ENCODE measurements around the gene PLCB1.

PLCB1 gene

DNA sequence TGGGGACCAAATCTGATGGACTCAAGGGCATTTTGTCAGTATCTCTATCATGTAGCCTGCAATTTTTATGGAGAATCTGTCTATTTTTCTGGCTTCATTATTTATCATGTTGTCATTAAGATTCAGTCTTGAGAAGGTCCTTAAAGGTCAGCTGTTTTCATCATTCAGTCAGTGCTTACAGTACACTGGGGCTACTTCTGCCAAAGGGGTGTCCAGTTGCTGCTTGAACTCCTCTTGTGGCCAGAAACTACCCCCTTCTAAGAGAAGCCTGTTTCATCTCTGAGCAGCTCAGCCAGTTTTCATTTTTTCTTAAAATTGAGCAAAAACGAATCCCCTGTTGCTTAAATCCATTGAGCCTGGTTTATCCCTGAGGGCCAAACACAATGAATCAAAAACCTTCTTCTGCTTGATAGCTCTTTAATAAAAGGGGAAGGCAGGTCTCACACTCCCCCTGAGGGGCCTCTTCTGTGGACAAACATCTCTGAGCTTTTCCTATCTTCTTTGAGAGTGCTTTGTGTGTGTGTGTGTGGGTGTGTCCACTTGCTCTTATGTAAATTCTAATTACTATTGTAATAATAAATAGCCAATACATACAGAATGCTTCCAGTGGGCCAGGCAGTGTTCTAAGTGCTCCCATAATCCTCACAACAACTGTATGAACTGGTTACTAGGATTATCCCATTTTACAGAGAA is 172.2 kb downstream of the PLCB1 start:
- DNase-seq = no peak

DNA sequence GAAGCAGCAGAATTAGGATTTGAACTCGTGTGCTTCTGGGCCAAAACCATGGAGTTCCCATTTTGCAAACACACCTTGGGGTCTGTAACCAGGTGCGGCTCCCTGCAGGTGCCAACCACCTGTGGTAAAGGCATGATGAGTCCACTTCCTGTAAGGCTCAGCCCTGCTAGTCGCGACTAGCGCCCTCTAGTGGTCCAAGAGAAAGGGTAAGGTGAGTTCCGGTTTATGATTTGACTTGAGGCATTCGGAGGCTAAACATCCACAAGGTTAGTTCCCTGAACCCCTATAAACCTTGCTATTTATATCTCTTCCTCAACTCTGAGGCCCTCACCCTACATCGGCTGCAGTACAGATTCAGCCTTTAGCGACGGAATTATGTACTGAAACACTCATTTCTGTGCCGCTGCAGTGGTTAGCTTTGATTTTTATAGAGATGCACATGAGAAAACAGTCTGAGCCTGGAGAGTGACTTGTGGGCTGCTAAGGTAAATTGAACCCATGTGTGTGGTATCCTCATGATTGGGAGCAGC is 173.4 kb downstream of the PLCB1 start:
- peak; percentile 36 for DNase-seq

DNA sequence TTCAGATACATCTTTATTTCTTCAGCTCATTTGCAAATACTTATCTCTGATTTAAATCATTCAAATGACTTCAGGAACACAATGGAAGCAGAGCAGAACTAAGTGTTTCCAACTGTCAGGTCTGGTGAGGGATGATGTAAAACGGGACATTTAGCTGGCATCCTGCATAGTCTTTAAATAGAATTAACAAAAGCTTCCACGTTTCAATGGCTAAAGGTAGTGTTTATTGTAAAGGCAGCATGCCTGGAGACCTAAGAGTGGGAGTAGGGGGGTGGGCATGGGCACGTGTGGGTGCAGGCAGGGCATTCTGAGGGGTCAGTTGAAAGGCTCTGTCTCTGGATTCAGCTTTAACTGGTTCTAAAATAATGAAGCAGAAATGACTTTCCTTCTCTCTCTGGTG is 174.9 kb downstream of the PLCB1 start:
- no peak for DNase-seq

DNA sequence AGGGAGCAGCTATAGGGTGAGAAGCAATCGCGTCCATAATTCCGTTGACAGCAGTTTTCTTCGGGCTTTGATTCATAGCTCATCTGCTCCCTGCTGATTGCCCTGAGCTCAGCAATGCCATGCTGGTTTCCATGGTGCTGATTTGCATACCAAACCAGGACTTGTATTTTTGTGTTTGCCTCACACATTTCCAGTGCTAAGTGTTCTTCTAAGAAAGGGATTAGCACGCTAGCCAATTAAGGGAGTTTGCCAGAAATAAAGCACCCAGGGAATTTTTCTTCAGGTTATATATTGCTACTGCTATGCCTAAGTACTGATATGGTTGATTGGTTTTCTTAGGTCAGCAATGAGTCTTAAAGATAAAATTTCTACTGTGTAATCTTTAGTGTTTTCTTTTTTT is 177.6 kb downstream of the PLCB1 start:
- no peak for DNase-seq

DNA sequence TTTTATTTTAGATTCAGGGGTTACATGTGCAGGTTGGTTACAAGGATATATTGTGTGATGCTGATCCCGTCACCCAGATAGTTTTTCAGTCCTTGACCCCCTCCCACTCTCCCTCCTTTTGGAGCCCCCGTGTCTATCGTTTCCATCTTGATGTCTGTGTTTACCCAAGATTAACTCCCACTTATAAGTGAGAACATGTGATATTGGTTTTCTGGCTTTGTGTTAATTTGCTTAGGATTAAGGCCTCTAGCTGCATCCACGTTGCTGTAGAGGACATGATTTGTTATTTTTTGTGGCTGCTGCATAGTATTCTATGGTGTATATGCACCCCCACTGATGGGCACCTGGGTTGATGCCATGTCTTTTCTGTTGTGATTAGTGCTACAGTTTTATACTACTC is 178.6 kb downstream of the PLCB1 start:
- DNase-seq = no peak

DNA sequence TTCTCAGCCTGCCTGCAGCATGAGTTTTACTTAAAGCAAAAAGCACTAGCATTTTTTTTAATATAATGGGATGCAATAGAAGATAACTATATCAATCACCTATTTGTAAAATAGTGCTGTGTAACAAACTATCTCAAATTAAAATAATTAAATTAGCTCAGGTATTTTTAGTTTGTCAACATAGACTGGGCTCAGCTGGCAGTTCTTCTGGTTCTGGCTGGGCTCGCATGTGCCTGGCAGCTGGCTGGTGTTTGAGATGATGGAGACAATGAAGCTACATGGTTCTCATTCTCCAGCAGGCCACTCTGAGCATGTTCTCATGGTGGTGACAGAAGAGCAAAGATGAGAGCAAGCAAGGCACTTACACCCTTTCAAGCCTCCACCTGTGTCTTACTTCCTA is 181.0 kb downstream of the PLCB1 start:
- no peak for DNase-seq

DNA sequence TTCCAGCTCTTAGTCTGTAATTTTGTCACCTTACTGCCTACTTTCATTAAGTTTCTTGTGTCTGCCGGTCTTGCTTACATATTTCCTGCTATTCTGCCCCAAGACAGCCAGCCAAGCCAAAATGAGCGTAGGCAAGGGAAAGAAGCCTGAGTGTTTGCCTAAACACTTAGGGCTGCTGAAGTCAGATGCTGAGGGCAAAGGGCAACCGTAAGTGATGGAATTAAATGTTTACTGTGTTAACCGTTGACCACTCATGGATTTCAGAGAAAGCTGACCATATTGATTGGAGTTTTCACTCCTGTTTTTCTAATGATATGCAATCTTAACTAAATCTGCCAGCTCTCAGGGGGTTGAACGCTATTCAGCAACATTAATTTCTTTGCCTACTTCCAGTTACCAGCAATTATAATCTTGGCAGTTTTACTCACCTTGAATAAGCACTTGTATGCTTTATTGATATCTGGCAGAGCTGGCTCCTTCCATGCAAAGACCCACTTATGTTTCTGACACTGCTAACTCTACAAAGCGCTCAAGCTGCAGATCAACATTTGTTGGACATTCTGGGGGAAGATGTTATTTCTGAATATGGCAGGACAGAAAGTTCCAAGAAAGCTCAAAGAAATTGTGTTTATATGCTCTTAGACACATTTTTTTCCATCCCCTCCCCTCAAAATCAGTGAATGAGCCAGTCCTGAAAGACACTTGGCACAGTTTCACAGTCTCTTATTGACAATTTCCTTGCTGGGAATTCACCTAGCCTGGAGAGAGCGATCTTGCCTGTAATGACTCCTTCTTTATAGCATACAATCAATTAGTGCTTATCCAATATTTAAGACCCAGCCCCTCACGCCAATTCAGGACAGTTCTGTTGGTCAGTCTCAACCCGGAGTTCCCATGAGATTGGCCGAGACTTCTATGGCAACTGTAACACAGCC is 183.8 kb downstream of the PLCB1 start:
- DNase-seq = no peak

DNA sequence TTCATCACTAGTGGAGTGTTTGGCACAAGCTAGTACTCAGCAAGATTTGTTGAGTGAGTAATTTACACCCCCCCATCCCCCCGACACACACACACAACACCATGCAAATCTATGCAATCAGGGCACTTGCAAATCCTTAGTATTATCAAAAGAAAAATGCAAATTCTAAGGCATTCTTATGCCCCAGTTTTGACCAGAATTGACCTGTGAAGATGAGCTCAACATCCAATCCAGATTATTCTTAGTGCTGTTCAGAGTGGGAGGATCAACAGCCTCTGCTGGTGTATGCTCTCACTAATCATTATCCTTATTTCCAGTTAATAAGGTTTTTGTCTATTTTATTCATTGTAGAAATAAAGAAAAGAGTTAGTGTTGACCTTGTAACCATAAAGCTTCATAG is 185.4 kb downstream of the PLCB1 start:
- DNase-seq = no peak

DNA sequence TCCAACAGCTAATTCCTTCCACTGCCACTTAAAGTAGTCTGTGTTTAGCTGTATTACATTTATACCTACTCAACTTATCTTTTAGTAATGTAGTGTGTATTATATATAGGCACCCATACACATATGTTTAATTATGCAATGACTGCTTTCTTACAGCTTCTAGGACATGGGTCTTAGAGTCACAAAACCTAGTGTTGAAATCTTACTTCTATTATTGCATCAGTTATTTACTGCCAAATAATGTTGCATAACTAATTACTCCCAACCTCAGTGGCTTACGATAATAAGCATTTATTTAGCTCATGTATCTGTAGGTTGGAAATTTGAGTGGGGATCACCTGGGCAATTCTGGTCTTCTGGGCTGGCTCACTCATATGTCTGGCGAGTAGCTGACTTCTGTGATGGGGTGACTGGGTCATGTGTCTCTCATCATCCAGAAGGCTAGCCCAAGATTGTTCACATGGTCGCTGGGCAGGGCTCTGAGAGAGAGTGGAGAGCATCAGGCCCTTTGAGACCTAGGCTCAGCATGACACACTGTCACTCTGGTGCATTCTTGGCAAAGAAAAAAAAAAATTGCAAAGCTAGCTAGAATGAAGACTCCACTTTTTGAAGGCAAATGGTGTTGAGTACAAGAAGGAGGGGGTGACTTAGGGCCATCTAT is 187.0 kb downstream of the PLCB1 start:
- no peak for DNase-seq

DNA sequence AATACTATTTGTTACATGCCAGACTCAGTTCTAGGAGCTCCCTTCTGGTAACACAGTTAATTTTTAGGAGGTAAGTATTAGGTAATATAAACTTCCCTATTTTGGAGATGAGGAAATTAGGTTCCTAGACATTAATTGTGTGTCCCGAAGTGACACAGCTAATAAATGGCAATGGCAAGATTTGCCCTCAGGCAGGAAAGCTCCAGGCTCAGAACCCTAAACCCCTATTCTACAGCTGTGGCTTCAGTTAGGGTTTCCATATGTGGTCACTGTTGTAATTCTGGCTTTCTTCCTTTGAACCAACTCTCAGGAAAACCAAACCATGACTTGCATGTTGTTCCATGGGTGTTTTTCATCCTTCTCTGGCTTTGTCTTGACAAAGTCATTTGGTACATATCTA is 188.2 kb downstream of the PLCB1 start:
- no peak for DNase-seq

DNA sequence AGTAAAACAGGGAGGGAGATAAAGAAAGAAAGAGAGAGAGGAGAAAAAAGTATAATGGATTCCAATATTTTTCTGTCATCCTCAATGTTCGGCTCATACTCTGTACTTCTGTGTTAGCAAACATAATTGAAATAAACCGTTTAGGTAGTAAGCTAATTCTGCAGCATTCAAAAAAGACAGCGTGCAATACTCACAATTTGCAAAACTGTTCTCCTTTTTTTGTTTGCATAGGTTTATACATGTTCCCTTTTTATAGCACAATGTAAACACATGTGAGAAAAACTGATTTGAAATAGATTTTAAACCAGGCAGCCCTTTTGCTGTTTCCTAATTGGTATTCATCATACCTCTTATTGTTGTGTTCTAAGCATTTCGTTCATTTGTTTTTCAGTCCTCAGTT is 188.9 kb downstream of the PLCB1 start:
- DNase-seq = no peak

DNA sequence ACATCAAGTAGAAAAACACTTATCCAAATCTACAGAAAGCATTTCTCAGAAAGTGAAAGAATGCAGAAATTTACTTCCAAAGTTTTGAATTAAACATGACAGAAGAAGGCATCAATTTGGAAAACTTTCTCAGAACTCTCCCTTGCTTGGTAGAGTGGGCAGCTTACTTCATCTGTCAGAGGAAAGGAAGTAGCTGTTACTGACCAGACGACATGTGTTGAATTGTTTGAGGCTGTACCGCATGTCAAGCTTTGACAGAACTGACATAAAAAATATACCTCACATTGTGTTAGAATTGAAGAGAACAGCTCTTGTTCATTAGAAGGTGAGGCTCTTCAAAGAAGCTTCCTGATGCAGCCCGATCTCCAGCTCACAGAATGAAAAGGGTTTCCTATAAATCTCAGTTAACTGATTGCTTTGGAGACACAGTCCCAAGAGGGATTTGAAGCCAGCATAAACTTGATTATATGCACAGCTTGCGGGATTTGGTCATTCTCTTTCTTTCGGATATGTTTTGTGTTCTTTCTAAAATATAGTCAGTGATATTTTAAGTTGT is 190.7 kb downstream of the PLCB1 start:
- no peak for DNase-seq

DNA sequence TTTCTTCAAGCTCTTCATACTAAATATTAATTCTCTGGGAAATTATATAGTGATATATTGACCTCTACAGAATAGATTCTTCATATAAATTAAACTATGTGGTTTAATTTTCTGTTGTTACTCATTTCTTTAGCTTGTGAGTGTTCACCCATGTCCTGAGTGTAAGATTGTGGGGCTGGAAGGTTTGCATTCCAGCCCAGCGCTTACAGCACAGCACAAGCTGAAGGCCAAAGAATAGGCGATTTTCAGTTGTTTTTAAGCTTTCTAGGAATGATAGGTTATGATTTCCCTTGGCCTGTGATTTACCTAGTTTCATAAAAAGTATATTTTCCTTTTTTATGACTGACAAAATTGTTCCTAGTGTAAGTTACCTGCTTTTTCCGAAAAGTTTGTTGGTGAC is 194.1 kb downstream of the PLCB1 start:
- no peak for DNase-seq

DNA sequence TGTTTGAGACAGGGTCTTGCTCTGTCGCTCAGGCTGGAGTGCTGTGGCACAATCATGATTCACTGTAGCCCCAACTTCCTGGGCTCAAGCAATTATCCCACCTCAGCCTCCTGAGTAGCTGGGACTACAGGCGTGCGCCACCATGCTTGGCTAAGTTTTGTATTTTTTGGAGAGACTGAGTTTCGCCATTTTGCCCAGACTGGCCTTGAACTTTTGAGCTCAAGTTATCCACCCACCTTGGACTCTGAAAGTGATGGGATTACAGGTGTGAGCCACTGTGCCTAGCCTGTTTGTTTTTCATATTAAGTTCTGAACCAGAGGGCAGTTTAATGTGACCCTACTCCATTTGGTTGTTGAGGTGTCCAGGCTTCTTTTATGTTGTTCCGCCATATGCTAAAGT is 194.8 kb downstream of the PLCB1 start:
- DNase-seq = no peak

DNA sequence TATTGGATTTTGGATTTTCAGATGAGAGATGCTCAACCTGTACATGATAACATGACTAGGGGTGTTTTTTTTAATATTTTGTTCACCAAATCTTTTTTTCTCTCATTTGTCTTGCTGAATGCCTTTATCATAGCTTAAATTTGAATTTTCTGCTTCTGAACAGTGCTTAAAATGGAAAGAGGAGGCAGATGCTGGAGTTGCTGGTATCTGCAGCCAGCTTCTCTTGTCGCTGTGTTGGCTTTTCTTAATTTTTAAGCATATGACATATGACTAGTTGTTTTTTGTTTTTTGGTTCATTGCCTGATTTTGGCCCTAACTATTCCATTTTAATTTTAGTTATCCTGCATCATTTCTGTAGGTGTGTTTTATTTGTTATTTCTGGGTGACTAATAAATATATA is 196.1 kb downstream of the PLCB1 start:
- DNase-seq = no peak

DNA sequence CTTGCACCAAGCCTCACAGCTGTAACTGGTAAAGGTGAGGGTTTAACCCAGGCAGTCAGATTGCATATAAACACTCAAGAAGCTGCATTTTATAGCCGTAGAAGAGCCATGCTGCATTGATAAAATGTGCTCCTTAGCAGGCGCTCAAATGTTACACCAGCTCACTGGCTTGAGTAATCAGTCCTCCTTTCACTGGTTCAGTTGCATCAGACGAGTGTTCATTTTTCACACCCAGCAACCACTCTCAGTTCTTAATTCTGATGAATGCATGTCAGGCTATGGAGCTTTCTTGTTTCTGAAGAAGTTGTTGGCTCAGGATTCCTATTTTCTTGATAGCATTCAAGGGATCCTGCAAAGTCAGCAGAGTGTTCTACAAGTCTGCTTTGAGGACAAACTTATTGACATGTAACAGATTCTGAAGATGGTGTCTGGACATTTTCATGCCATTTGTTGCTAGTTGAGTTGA is 198.3 kb downstream of the PLCB1 start:
- DNase-seq = no peak

DNA sequence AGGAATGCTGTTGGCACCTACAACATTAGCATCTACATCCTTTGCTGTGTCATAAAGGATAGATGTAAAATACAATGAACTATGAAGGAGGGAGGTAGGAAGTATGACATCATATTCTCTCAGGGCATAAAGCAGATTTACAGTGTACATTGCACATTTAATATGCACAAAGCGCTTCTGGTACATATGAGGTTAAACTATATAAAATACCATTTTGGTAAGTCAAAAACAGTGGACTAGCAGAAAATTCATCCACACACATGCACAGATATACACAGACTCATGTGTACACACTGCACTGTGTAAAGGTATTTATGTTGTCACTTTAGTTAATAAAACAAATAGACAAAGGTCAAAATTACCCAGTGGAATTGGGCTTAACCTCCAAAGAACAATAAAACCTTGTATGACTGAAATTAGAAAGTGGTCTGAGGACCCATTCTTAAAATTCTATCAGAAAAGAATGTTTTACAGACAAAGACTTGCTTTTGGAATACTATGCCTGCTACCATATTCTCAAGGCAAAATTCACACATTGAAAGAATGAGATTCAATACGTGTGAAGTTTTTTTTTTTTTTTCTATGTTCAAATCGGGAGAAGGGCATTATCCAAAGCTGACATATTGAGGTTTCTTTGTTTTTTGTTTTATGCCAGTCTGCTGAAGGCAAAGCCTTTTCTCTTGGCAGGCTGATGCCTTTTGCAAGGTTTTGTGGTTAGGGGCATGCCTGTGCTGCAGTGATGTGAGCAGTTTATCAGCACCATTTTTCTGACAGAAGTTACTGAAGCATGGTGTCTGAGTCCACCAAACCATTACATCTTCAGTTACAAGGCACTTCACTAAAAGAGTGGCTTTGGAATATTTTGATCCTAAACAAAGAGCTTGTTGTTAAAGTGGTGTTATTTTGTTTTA is 199.0 kb downstream of the PLCB1 start:
- DNase-seq = no peak

DNA sequence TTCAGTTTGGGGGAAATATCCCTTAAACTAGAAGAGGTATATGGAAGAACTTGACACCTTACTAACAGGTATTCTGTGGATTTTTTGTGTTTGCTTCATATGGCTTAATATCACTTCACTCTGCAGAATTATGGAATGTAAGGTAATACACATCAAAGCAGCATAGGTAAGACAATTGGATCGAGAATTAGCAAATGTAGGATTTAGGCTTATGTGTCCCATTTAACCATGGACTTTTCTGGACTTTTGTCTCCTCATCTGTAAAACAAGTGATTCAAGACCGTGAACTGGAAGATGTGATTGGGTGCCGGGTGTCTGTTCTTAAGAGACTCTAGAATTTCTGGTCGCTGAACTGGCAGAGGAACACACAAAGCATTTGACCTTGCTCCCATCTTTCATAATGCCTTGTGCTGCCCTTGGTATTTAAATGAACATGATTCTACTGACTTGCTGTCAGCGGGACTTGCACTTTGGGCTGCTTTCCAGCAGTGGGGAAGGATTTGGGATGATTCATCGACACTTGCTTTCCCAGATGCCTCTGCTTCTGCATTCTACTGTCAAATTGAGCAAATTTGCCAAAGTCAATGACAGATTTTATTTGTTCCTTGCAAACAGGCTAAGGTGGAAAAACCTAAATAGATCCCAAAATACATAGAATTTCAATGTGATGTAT is 199.8 kb downstream of the PLCB1 start:
- no peak for DNase-seq

DNA sequence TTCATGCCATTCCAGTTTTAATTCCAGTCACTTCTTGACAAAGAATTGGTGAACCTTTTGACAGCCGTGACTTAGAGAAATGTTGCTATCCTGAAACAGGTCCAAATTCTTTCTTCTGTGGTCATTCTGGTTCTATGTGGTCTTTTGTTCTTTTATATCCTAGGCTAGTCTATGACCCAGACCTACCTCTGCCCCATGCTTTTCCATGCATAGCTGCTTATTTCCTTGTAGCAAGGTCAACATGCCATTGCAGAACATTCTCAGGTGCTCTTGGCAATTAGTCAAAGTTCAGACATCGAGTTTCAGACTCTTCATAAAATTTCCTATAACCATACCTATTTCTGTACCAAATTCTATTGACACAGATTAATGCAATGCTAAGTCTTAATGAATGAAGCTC is 202.6 kb downstream of the PLCB1 start:
- DNase-seq = no peak

DNA sequence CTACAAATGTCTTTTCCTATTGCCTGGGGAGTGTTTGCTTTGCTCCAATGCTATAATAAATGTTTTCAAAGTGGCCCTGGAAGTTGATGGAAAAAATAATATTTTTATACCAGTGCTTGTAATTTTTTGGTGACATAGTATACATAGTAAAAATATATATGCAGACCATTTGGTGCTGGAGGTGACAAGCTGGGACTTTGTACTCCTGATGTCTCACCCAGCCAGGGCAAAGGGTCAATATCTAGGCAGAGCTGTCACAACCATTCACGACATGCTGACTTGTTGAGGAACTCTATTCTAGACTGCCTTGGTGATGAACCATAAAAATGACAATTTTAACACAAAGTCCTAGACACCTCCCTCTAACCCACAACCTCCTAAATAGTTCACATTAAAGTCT is 203.0 kb downstream of the PLCB1 start:
- no peak for DNase-seq

DNA sequence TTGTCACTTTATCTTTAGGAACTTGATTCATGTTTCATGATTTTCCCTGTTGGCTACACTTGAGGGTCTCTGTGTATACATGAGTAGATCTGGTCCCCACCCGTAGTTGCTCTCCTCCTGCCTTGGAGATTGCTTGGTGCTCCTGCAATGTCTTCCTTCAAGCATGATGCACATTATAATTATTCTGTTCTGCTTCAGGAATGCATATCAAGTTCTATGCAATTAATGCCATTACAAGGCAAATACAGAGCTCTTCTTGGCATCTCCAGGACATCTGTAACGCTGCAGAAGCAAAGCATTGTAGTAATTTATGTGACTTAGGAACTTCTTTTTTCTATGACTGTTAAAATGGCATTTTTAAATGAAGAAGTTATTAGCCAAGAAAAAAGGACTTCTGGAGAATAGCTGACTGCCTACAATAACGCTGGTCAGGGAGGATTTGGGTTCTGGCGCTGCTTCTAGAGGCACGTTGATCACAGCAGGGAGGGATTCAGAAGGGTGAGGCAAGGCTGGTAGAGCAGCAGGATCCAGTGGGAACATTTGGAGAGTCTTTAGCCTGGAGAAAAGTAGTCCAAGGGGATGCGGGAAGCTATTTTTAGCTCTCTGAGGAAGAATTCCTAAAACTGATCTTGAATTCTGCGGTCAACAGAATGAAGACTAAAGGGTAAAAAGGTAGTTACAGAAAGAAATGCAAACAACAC is 203.6 kb downstream of the PLCB1 start:
- no peak for DNase-seq
